Adipose tissue (tissue), 3 donors: Measurements from ENCODE around the gene GAA. TPM values are rescaled to one million over a fixed set of nuclear protein-coding genes. Genes with fewer than 3 reads are reported as not detected.
"Not testable (repeated sequence)": the region's sequence is repeated elsewhere in the genome, so short reads cannot be mapped to it uniquely, and the experiment has no call there.

ENCODE experiments used
- H3K27ac ChIP-seq: one replicate; pipeline ENCODE4 v1.5.1; 2013; ENCODE audit warnings: low read depth, low read length
- WGBS, 3 donors: extraction: QIAGEN DNeasy Blood & Tissue Kit; methylation state at CpG; one replicate each; pipeline ENCODE4 v1.1.7; 2013; 5-methylcytosine and 5-hydroxymethylcytosine counted together
- polyA plus RNA-seq, 3 donors: library from polyadenylated mRNA; stranded (reverse); fragments of 200-250 nt; gene quantifications; one replicate each; pipeline ENCODE4 v1.2.3, GENCODE V29; 2013
- donor health status: healthy with polysubstance abuse.
- donor health status: Bipolar disorder and iron deficiency.
- donor health status: healthy.

Gene GAA
- polyA plus RNA-seq, 3 donors: 21.0 to 30.0 (median 26.2) TPM

DNA sequence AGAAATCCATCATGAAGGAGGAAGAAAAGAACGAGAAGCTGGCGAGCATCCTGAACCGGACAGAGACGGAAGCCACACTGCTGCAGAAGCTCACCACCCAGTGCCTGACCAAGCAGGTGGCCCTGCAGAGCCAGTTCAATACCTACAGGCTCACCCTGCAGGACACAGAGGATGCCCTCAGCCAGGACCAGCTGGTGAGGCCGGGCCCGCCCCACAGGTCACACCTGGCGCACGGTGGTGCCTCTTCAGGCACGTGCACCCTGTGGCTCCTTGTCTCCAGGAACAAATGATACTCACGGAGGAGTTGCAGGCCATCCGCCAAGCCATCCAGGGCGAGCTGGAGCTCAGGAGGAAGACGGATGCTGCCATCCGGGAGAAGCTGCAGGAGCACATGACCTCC, 19.8 kb upstream of the GAA start:
- WGBS, 3 donors: 90 to 92% (median 91%) methylated on average over 14 of the region's 14 CpGs
- no peak overlapping the region for H3K27ac ChIP-seq

- H3K27ac ChIP-seq: no peak overlapping the region
Measured at GRCh38 chr17:80082403-80083135, 18.8 kb upstream of the GAA start.

GRCh38 chr17:80083136-80083661, 18.2 kb upstream of the GAA start:
- no peak overlapping the region for H3K27ac ChIP-seq
- WGBS, 3 donors: 70 to 89% (median 87%) methylated on average over 13 of the region's 13 CpGs

More at GRCh38 chr17:80082403-80083135, 18.8 kb upstream of the GAA start:
- 25 to 31% (median 29%) methylated on average over 20 of the region's 20 CpGs for WGBS, 3 donors

DNA sequence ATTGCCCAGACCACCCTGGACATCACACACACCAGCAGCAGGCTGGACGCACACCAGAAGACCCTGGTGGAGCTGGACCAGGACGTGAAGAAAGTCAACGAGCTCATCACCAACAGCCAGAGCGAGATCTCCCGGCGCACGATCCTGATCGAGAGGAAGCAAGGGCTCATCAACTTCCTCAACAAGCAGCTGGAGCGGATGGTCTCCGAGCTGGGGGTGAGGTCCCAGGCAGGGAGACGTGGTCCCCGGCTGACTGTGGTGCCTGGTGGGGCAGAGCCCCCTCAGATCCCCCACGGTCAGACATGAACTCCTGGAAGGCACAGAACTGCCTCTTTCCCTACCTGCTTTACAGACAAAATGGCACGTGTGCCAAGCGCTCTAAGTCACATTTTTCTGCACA, 16.6 kb upstream of the GAA start:
- 86 to 94% (median 89%) methylated on average over 15 of the region's 15 CpGs for WGBS, 3 donors
- H3K27ac ChIP-seq: no peak overlapping the region

- 81 to 90% (median 84%) methylated on average over 17 of the region's 17 CpGs for WGBS, 3 donors
- no peak overlapping the region for H3K27ac ChIP-seq
Measured at GRCh38 chr17:80086081-80086480, 15.3 kb upstream of the GAA start.

- WGBS, 3 donors: 86 to 91% (median 90%) methylated on average over 11 of the region's 11 CpGs
Measured at GRCh38 chr17:80086616-80087015, 14.8 kb upstream of the GAA start.

GRCh38 chr17:80087346-80088265, 13.8 kb upstream of the GAA start:
- WGBS, 3 donors: 80 to 85% (median 83%) methylated on average over 33 to 34 of the region's 34 CpGs
- H3K27ac ChIP-seq: no peak overlapping the region

More at GRCh38 chr17:80086616-80087015, 14.8 kb upstream of the GAA start:
- H3K27ac ChIP-seq: no peak overlapping the region

DNA sequence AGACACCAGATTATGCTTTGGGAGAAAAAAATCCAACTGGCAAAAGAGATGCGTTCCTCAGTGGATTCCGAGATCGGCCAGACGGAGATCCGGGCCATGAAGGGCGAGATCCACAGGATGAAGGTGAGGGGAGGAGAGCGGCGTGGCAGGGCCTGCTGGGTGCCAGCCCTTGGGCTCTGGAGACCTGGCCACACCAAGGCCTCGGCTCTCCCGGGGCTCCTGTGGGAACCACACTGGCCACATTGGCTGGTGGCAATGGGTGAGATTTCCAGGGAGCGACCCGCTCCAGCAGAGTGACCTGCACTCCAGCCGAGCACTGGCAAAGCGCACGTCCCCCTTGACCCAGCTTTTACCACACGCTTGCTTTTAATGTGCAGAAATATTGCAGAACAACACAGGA, 11.6 kb upstream of the GAA start:
- WGBS, 3 donors: 94 to 96% (median 94%) methylated on average over 16 of the region's 16 CpGs
- no peak overlapping the region for H3K27ac ChIP-seq

GRCh38 chr17:80090164-80090563, 11.2 kb upstream of the GAA start:
- H3K27ac ChIP-seq: not testable (repeated sequence)
- 92 to 96% (median 94%) methylated on average over 44 of the region's 44 CpGs for WGBS, 3 donors

- 89 to 92% (median 90%) methylated on average over 4 of the region's 4 CpGs for WGBS, 3 donors
- H3K27ac ChIP-seq: no peak overlapping the region
Measured at GRCh38 chr17:80091376-80091775, 10.0 kb upstream of the GAA start.

DNA sequence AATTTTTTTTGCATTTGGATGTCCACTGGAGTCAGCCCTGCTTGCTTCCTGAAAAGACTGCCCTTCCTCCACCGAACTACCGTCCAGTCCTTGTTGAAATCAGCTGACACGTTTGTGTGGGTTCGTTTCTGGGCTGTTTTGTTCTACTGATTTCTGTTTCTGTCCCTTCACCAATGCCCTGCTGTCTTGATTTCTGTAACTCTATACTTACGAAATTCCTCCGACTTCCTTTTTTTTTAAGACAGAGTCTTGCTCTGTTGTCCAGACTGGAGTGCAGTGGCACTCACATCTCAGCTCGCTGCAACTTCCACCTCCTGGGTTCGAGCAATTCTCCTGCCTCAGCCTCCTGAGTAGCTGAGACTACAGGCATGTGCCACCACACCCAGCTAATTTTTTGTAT, 8.4 kb upstream of the GAA start:
- 41 to 82% (median 47%) methylated on average over 8 of the region's 8 CpGs for WGBS, 3 donors

GRCh38 chr17:80095038-80095843, 6.1 kb upstream of the GAA start:
- 84 to 86% (median 85%) methylated on average over 37 of the region's 37 CpGs for WGBS, 3 donors
- H3K27ac ChIP-seq: no peak overlapping the region

More for the DNA sequence above, 8.4 kb upstream of the GAA start:
- H3K27ac ChIP-seq: no peak overlapping the region

DNA sequence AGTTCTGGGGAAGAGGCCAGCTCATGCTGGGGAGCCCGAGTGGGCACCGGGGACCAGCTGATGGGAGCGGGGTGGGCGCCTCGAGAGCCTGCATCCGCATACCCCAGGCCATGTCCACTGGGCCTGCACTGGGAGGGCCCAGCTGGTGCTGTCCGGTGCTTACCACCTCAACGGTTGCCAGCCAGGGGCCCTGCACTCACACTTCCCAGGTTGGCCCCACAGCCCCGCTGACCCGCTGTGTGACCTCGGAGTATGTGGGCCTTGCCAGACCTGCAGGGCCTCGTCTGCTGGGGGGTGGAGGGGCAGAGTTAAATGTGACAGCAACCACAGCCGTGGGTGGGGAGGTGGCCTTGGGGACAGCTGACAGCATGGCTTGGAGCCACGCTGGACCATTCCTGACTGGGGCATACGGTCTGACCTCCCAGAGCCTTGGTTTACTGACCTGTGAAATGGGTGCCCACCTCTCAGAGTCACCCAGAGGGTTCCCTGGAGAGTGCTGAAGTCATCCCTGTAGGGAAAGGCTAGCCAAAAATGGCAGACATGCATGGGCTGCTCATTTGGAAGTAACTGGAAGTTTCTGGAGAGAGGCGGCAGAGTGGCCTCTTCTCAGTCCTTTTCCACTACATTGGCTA, 5.4 kb upstream of the GAA start:
- 69 to 90% (median 83%) methylated on average over 14 to 16 of the region's 16 CpGs for WGBS, 3 donors
- H3K27ac ChIP-seq: no peak overlapping the region

DNA sequence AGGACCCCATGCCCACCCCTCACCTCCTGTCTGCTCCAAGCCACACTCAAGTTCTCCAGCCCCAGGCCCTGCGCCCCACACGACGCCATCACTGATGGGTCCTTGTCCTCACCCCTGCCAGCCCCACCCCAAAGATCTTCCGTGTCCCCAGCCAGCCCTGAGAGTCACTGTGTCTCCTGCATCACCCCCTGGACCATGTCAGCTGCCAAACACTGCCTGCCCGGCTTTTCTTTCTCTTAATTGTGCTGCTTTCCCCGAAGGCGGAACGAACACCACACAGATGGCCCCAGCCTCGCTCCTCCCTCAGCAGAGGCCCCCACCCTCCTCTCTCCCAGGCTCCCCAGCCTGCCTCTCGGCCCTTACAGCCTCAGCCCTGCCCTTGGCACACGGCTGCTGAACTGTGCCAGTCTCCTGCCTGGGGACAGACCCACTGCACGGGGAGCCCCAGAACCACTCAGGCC, 4.8 kb upstream of the GAA start:
- WGBS, 3 donors: 76 to 85% (median 78%) methylated on average over 12 of the region's 12 CpGs
- H3K27ac ChIP-seq: no peak overlapping the region

DNA sequence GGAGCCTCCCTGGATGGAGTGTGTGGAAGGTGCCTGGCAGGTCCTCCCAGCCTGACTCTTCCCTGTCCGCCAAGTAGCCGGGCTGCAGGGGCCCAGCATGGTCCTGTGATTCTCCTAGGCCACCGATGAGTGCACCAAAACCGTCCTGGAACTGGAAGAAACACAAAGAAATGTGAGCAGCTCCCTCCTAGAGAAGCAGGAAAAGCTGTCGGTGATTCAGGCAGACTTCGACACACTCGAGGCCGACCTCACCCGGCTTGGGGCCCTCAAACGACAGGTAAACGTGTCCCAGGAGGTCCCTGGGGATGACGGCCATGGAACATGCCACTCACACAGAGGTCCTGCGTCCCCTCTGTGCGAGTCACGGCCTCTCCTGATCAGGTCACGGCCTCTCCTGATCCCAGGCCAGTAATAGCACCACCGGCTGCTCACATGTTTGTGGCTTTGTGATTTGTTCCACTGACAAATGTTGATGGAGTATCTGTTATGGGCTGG, 4.2 kb upstream of the GAA start:
- WGBS, 3 donors: 79 to 89% (median 88%) methylated on average over 17 of the region's 17 CpGs
- H3K27ac ChIP-seq: no peak overlapping the region

GRCh38 chr17:80097844-80098691, 3.3 kb upstream of the GAA start:
- WGBS, 3 donors: 87 to 96% (median 95%) methylated on average over 23 of the region's 23 CpGs
- H3K27ac ChIP-seq: no peak overlapping the region
